SW480 (cell line): ENCODE data around the gene MACROD2.

Experiments
- DNase-seq: peaks from one replicate; pipeline ENCODE4 v3.0.0-alpha.2; 2016; ENCODE audit warnings: low spot score

The MACROD2 gene

DNA sequence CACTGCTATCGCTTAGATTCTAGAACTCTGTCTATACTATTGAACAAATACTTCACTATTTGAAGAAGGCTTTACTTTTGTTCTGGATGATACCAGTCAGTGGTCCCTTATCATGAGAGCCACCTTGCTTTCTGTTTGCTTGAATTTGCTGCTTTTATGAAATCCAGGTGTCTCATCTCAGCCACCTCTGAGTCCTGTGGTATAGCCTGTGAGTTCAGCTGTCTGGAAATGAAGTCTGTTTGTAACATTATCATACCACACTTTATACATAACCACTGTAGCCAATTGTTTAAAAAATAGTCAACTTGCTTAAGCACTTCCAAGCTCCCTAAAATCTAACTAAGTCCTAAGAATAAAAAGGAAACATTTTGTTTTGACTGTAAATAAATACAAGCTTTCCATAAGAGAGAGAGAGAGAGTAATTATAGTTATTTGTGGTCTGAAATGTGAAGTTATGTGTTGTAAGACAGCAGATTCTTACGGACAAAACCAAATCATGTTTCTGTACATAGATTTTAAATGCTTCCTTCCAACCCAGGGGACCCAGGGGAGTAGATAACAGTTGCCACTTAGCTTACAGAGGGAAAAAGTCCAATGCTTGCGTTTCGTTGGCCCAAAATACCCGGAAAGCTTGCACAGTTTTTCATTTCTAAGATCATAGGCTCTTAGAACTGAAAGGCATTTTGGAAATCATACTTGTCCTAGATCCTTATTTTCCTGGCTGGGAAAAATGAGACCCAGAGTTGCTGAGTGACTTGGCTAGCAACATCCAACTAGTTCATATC lies 1449.9 kb downstream of the MACROD2 start:
- DNase-seq: no peak

DNA sequence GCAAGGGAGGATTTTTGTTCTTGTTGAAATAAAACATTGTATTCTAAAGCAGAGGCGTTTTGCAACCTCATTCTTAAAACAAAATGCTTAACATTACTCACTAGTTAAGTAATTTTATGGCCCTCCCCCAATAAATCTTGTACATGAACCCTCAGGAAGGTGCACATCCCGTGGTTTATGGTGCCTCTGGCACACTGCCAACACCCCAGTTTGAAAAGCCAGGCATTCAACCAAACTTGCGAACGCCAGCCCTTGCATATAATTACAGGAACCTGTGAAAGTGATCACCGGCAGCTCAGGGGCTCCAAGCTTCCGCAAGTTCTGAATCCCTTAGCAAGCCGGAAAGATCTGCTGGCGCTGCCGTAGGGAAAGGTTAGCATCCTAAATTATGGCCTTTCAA lies 1451.1 kb downstream of the MACROD2 start:
- DNase-seq: peak; percentile 28

DNA sequence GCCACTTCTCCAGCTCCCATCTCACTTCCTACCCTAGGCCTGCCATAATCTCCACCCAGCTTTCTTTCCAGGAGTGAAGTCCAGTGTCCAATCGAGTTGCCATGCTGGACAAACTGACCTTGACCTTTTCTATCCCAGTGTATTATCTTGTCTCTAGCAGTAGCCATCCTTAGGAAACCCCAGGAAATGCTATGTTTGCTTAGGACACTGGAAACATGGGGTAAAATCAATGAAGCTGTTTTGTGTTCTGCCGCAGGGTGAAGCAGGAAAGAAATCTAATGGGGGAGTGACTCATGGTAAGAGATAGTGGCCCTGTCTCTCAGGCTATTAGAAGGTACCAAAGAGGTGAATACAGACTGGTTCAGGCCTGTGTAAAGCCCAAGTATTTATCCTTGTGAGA lies 1452.2 kb downstream of the MACROD2 start:
- DNase-seq: no peak

- DNase-seq: no peak
These were observed 1453.7 kb downstream of the MACROD2 start for GRCh38 chr20:15449061-15449460.

DNA sequence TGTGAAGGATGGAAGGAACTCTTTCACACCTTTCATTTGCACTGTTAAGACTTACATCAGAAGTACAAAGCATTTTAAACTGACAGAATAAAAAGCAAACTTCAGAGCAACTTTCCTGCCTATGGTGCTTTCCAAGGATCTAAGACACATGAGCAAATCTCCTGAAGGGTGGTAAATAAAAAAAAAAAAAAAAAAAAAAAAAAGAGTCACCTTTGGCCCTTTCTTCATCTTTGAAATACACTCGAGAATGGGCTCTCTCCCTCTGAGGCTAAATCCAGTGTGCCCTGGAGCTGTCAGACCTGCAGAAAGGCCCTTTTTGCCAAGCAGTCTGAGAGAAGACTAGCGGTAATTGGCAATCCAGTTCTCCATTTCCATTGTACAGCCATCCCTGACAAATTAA lies 1455.9 kb downstream of the MACROD2 start:
- no peak for DNase-seq

DNA sequence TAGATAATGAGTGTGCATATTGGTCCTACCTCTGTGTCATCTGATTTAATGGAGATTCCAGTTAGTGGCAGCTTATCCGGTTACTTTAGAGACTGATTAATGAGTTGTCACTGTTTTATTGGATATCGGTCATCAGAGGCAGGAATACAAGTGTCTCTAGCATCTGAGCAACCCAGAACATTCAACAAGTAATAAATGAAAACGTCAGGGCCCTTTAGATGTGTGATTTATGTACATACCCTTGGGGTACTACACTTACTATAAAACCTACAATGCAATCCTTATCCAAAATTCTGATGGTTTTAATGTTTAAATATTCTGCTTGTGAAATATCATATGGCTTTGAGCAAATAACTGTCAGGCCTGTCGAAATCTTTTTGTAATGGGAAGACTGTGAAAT lies 1460.0 kb downstream of the MACROD2 start:
- no peak for DNase-seq

- no peak for DNase-seq
These were observed 1466.6 kb downstream of the MACROD2 start for GRCh38 chr20:15461938-15462337.

DNA sequence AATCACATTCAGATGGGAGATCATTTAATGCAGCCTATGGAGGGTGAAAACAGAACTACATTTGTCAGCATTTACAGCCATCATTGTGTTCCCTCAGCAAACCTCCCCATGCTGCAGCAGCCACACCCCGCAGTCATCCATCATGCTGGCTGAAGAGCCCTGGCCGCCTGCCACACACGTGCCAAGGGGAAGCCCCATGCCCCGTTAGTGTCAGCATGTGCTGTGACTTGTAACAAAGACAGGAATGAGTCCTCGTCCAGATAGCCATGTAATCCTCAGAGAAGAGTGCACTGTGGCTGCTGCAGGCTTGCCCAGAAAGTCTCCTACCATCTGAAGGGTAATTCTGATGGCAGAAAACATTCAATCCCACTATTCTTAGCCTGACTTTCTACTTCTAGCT lies 1480.2 kb downstream of the MACROD2 start:
- peak; percentile 14 for DNase-seq

DNA sequence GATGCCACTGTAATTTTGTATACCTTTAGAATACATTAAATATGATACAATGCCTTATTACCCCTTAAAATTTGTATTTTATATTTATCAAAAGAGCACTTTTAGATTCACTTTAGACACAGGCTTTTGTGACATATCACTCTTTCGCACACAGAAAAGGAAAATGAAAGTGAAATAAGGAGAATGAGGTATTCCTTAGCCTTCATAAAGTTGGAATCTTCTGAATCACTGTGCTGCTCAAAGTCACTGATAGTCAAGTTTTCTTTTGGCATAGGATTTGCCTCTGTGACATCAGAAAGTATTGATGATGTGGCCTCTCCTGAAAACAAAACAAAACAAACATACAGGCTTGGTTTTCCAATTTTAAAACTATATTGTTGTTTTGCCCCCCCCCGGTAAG lies 1480.9 kb downstream of the MACROD2 start:
- DNase-seq: no peak

DNA sequence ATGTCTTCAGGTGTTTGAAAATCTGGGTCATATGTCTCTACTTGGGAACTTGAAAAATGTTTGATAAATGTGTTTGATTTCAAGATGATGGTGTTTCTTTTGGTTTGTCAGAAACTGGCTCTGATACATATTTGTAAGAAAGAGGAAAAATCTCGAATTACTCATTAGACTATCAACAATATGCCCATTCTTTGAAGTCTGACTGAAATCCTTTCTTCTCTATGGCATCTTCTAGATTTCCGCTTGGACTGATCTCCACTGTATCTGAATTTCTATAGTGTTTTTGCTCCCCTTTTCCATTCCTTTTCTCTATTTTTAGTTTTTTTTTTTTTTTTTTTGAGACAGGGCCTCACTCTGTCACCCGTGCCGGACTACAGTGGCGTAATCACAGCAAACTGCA lies 1481.5 kb downstream of the MACROD2 start:
- DNase-seq: no peak

DNA sequence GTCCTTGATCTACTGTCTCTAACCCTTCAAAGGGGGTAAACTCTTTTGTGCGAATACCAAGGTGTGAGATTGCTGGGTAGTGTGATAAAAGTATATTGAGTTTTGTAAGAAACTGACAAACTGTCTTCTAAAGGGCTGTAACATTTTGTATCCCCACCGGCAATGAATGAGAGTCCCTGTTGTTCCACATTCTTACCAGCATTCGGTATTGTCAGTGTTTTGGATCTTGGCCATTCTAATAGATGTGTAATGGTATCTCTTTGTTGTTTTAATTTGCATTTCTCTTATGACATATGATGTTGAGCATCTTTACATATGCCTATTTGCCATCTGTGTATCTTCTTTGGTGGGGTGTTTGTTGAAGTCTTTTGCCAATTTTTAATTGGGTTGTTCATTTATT lies 1487.2 kb downstream of the MACROD2 start:
- no peak for DNase-seq

DNA sequence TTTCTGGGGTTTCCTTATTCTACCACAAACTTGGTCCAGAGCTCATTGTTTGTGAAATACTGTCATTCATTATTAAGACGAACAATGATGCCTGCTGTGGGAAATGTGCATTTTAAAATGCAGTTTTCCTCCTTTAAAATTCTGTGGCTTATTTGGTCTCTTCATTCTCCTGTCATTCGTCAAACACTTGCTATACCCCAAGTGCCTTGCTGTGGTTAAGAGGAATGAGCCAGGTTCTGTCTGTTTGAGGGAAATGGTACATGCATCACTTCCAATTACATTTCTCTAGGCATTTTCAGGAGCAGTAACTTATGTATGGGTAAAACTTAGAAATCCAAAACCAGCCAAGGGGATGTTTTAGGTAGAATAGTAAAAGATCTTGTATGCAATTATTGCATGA lies 1490.2 kb downstream of the MACROD2 start:
- DNase-seq: no peak

GRCh38 chr20:15487030-15487429 lies 1491.7 kb downstream of the MACROD2 start:
- DNase-seq: no peak

DNA sequence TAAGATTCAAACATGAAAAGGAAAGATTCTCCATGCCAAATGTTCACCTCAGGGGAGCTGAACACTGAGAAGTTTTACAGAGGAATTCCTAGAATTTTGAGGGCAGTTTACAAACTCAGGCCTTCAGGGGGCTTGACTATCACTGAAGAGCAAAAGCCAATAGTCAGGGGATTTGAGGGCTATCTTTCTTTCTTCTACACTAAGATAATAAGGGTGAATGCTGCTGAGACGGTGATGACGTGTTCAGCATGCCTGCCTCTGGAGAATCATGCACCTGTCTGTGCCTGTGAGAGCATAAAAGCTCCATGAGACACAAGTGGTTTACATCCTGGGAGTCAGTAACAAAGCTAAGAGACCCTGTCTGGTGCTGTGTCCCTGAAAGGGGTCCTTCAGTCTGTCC lies 1492.4 kb downstream of the MACROD2 start:
- DNase-seq: no peak

GRCh38 chr20:15491575-15491974 lies 1496.3 kb downstream of the MACROD2 start:
- DNase-seq: peak; percentile 32

DNA sequence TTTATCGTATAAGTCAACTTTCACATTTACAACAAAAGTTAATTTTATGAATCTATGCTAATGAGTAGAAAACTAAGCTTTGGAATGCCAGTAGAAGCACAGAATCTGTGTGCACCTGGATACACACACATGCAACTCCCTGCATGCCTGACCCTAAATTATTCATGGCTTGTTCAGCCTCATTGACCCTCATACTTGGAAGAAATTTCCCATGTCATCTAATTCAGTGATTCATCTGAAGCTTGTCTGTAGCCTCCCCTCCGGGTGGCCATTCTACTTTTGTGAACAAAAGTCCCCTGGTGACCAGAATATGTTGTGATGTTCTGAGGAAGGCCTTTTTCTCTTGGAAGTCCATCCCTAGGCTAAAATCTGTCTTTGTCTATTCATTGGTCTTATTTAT lies 1499.5 kb downstream of the MACROD2 start:
- no peak for DNase-seq

- DNase-seq: no peak
These were observed 1501.3 kb downstream of the MACROD2 start for GRCh38 chr20:15496501-15497039.

DNA sequence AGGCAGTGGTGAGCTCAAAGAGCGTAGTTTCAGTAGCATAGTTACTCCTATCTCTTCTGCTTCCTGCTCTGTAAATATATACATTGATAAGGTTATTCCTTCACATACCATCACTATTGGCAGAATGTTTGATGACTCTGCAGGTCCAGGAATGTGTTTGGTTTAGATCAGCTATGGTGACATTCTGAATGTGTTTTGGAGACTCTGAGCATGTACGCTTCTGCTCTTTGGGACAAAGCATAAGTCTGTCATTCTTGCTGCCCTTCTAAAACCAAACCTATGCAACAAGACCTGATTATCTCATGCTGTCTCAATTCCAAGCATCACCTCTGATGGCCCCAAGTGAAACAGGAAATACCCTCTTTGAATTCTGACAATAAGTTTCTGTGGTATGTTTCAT lies 1503.6 kb downstream of the MACROD2 start:
- DNase-seq: no peak

GRCh38 chr20:15506311-15506710 lies 1511.0 kb downstream of the MACROD2 start:
- no peak for DNase-seq

DNA sequence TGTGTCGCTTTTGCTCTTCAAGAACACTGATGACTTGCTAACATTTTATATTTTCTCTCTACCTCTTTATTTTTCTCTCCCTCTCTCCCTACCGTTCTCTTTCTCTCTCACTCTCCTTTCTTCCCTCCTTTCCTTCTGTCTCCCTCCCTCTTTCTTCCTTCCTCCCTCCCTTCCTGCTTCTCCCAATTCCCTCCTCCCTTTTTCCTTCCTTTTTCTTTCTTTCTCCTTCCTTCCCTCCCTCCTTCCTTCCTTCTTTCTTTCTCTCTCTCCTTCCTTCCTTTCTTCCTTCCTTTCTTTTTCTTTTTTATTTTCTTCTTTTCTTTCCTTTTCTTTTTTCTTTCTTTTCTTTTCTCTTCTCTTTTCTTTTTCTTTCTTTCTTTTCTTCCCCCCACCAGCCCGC lies 1511.8 kb downstream of the MACROD2 start:
- no peak for DNase-seq

- DNase-seq: no peak
These were observed 1516.2 kb downstream of the MACROD2 start for GRCh38 chr20:15511551-15511950.

DNA sequence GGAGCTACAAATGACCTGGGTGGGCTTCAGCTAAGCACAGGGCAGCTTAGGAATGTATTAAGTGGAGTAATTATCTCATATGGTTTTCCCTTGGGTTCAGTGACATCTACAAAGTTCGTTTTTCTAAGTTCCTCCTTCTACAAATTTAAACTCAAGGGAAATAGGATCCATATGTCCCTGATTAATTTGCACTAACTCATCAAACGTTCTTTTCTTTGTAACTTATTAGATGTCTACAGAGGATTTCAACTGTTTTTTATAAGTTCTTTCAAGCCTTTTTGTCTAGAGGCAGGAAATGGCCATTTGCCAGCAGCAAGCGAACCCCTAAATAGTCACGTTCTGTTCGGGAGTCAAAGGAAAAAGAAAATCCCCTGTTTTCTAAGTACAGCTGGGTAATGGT lies 1517.6 kb downstream of the MACROD2 start:
- no peak for DNase-seq

DNA sequence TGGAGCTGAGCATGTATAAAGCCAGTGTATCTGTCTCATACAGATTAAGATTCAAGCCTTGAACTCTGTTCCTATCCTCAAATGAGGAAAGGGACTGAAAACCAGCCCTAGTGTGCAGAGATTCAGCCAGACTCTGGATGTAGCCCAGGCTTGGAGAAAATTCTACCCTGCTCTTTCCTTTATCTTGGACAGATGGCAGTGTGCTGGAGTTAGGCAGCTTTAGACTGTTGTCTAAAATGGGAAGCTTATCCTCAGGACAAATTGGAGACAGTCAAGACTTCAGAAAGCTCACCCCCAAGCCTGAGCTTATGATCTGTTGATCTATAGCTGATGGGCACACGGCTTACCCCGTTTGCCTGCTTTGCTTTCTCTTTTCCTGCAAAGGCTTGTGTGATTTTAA lies 1520.4 kb downstream of the MACROD2 start:
- DNase-seq: no peak

- DNase-seq: no peak
These were observed 1525.7 kb downstream of the MACROD2 start for GRCh38 chr20:15520930-15521524.
